G401 (cell line): ENCODE measurements around the gene HAND1. TPM values are rescaled to one million over a fixed set of nuclear protein-coding genes. Genes with fewer than 3 reads are reported as not detected.

Experiments
- DNase-seq: peaks from one replicate; pipeline ENCODE4 v3.0.0-alpha.2; 2015; ENCODE audit warnings: low spot score
- in situ Hi-C: cut with HindIII; loops from 2 replicates; pipeline ENCODE4 v1.10.0; 2016; ENCODE audit warnings: low sequenced_read_pairs, mixed read lengths
- total RNA-seq: library from RNA; depleted of rRNA; stranded (reverse); fragments of >200 nt; shearing (Covaris generic); gene quantifications from 2 replicates; pipeline ENCODE4 v1.2.3, GENCODE V29; 2014

HAND1 gene
- total RNA-seq, 1 experiment from 2014 or later: 2.7 TPM

DNA sequence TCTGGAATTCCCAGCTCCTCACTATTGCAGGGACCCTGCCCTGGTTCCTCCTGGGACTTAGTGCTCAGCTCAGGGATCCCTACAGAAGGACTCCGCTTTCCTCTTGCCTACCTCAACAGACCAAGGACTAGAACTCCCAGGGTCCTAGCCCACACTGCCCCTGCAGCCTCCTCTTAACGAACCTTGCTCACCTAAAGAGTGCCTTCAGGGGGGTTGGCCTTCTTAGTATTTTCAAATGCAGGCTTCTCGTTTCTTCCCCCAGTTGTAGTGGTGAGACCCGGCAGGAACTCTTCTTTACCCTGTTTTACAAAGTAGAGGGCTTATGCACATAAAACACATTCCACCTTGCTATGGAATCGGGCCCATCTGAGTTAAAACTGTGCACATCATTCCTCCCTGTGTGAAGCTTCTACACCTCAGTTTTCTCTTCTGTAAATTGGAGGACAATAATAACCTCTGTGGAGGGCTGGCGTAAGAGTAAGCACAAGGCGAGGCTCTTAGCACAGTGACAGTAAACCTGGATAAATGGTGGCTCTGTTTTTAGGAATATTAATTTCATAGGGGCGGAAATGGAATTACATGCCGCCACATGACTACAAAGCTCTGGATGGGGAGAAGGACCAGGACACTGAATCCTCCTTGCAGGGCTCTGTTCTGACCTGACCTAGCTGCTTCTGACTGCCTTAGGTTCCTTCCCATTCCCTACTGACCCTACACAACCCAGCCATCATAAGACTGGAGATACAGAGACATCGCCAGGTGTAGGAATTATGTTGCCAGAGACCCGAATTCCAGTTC lies 3.8 kb upstream of the HAND1 start:
- in situ Hi-C loops: no loop called here

GRCh38 chr5:154480847-154481246 lies 2.8 kb upstream of the HAND1 start:
- in situ Hi-C loops: no loop called here
- DNase-seq: no peak

More for the DNA sequence above, 3.8 kb upstream of the HAND1 start:
- no peak for DNase-seq

DNA sequence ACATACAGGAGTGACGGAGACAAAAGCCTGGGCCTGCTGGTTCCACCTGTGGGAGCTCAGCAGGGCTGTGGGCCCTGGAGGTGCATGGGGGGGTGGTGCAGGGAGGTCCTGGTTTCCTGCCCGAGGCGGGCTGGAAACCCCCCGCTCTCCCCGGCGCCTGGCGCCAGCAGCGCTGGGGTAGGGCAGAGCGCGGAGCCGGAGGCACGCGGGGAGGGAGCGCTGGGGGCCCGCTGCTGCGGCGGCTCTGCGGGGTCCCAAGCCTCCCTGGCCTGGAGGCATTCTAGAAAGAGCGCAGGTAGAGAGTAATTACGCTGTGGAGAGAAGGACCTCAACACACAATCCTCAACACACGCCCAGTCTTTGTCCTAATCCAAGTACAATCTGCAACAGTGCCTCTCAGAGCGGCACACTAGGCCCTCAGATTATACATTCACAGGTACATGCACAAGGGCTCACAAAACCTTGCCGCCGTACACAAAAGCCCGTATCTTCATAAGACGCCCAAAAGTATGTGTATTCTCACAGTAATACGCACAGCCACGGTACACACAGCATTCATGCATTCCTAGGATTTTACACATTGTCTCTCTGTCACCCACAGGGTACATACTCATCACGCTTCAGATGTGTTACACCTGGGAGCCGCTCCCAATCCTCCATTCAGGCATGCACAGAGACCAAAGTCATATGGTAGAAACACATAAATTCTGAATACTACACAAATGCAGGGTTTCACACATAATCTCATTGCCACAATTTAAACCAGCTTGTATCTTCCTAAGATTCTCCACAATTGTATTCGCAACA lies 2.1 kb upstream of the HAND1 start:
- in situ Hi-C loops: no loop called here
- no peak for DNase-seq

DNA sequence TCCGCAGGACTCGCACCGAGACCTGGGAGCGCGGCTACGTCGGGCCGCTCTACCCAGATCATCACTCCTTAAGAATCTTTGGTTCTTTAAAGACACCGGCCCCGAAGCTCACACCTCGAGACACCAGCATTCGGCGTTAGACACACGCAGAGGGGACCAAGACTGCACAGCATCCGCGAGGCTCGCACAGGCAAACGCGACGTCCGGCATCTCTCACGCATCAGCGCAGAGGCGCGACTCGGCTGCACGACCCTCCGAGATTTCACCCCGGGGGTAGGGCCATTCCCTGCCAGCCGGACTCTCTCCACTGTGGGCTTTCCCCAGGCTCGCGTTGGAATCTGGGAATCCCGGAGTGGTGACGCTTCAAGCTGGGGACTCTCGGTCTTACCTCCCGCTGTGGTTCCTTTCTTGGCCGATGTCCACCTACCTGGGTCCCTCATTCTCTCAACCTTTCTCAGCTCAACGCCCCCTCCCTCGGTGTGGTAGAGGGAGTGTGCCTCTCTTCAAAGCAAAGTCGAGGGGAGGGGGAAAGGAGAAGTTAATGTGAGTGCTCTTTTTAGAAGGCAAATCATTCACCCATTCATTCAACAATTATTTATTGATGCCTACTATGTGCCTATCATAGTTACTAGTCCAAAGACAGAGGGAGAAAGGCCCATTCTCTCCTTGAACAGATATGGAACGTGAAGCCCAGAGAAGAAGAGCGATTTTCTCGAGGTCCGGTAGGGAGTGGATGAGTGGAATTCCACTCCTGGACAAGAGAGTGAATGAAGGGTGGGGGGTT lies 1.3 kb upstream of the HAND1 start:
- DNase-seq: no peak
- in situ Hi-C loops: no loop called here

- no peak for DNase-seq
- in situ Hi-C loops: no loop called here
These were observed 729 bp upstream of the HAND1 start for GRCh38 chr5:154478752-154479159.

DNA sequence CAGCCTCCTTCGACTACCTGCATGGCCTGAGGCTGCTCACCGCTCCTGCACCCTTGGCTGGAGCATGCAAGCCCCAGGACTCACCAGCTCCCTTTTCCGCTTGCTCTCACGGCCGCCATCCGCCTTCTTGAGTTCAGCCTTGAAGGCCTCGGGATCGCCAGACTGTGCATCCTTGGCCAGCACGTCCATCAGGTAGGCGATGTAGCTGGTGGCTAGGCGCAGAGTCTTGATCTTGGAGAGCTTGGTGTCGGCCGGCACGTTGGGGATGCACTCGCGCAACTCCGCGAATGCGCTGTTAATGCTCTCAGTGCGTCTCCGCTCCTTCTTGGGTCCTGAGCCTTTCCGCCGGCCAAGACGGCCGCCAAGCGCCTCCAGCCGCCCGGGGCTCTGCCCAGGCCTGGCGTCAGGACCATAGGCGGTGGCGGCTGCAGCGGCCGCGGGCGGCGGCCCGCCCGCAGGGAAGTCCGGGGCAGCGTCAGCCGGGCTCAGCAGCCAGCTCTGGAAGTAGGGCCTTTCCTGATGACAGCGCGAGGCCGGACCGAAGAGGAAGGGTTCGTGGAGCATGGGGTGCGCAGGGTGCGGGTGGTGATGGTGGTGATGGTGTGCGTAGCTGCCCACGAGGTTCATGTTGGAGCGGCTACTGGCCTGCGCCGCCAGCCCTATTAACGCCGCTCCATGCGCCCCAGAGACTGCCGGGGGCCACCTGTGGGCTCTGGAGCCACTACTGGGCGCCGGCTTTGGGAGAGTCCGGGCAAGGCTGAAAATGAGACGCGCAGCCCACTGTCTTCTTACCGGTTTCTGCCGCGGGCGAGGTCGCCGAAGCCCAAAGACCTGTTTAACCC lies 424 bp downstream of the HAND1 start:
- no peak for DNase-seq
- in situ Hi-C loops: no loop called here

GRCh38 chr5:154476354-154477205 lies 1.4 kb downstream of the HAND1 start:
- in situ Hi-C loops: no loop called here
- no peak for DNase-seq

GRCh38 chr5:154475591-154476353 lies 2.3 kb downstream of the HAND1 start:
- in situ Hi-C loops: no loop called here

DNA sequence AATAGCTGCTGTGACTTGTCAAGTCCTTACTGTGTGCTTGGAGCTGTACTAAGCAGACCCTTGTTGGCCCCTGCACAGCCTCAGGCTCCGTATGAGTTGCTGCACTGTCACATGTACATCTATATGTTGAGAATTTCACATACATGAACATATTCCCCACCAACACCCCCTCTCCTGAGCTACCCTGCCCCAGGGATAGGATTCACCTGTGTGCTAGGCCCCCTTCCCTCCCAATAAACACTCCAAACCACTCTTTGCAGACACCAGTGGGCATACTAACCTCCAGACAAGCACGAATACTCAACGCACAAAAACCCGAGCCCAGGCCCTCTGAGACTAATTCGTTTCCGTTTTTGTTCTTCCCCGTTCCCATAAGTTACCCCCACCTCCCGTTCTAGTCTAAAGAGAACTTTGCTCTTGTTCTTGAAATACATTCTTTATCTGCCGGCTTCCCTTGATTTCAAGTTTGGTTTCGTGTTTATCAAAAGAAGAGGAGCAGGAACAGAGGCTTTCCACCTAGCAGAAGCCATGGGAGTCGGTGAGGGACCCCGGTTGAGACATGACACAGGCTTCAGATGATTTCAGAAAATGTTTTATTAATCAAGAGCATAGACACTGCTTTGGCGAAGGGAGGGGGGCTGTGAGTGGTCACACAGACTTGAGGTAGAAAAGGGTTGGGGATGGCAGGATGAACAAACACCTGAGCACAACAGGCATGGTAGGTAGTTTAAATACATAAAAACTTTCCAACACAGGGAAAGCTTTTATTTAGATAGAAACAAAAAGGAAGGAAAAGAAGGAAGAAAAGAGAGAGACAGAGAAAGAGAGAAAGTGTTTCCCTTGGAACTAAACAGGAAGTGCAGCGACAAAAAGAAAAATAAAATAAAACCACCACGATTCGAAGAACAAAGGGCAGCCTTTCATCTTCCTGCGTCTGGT lies 3.4 kb downstream of the HAND1 start:
- in situ Hi-C loops: no loop called here
- DNase-seq: no peak

More at GRCh38 chr5:154475591-154476353, 2.3 kb downstream of the HAND1 start:
- no peak for DNase-seq

- DNase-seq: no peak
- in situ Hi-C loops: no loop called here
These were observed 4.3 kb downstream of the HAND1 start for GRCh38 chr5:154473581-154474283.

DNA sequence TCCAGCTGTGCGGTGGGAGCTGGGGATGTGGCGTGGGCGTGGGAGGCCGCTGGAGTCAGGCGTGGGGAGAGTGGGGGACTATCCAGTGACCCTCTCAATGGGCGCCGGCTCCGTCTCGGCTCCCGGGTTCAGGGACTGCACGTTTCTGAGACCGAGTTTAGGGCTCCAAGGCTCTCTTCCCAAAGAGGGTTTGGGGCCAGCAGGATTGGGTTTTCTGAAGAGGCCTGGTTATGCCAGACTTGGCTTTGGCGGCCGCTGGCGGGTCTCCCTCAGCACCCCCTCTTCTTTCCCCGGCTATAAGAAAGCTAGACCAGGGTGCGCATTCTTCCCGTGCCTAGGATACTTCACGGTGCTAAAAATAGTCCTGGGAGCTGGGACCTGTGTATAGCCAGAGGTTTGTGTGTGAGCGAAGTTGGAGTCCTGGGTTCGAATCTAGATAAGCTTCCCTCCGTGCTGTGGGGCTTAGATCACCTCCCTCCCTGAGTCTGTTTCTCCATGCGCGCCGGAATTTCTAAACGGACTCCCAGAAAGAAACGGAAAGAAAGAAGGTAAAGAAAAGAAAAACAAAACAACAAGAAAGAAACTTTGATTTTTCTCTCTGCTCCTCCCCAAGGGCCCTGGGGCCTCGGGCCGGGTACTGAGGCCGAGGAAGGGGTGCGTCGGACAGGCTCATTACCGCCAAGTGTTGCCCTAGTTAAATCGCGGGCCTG lies 5.0 kb downstream of the HAND1 start:
- in situ Hi-C loops: no loop called here
- no peak for DNase-seq

- DNase-seq: no peak
- in situ Hi-C loops: no loop called here
These were observed 6.8 kb downstream of the HAND1 start for GRCh38 chr5:154470947-154471870.

DNA sequence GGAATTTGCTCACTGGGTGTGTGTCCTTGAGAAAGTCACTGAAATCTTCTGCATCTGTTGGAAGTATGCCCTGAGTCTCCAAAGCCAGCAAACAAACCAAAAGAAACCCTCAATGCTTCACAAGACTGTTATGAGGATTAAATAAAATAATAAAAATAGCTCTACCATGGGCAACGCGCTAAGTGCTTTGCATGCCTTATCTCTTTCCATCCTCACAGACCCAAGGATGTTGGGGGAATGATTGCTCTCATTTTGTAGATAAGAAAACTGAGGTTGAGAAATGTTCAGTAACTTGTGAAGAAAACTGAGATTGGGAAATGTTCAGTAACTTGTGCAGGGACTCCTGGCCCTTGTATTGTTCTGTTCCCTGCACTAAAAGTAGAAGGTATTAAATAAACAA lies 7.9 kb downstream of the HAND1 start:
- in situ Hi-C loops: no loop called here
- no peak for DNase-seq

GRCh38 chr5:154467655-154468354 lies 10.2 kb downstream of the HAND1 start:
- peak; percentile 61 for DNase-seq
- in situ Hi-C loops: no loop called here
